SK-N-SH treated with all-trans-retinoic acid at 6 μM for 48 hours (cell line): ENCODE data around the gene CFAP58.

Experiments
- ATAC-seq: fragments of 200-7000 bp; cut with Tn5 transposase; 3 replicates; pipeline ENCODE4 v1.9.1; 2020; ENCODE audit warnings: mild to moderate bottlenecking, moderate library complexity
- ARNTL ChIP-seq: fragments of 450-650 bp; formaldehyde crosslinking; IDR thresholded peaks from 2 replicates; pipeline ENCODE4 v1.5.0; 2020; ENCODE audit warnings: low read depth, mild to moderate bottlenecking, moderate library complexity, borderline replicate concordance
- CSDC2 ChIP-seq: fragments of 250-450 bp; sonication (Bioruptor Pico); IDR thresholded peaks from 2 replicates; pipeline ENCODE4 v1.5.0; 2020; ENCODE audit warnings: mild to moderate bottlenecking, moderate library complexity
- CSRNP3 ChIP-seq: fragments of 250-450 bp; sonication (Bioruptor Pico); IDR thresholded peaks from 2 replicates; pipeline ENCODE4 v1.5.1; 2021; ENCODE audit warnings: mild to moderate bottlenecking, moderate library complexity
- ESRRG ChIP-seq: fragments of 250-450 bp; sonication (Bioruptor Pico); IDR thresholded peaks from 2 replicates; pipeline ENCODE4 v1.6.1; 2021; ENCODE audit warnings: mild to moderate bottlenecking
- ISL1 ChIP-seq: fragments of 250-450 bp; sonication (Bioruptor Pico); IDR thresholded peaks from 2 replicates; pipeline ENCODE4 v2.1.2; 2022; ENCODE audit warnings: mild to moderate bottlenecking, moderate library complexity
- OSR1 ChIP-seq: fragments of 250-450 bp; sonication (Bioruptor Pico); IDR thresholded peaks from 2 replicates; pipeline ENCODE4 v1.8.0; 2022; ENCODE audit warnings: moderate library complexity, mild to moderate bottlenecking, inconsistent platforms
- PPARA ChIP-seq: fragments of 250-450 bp; sonication (Bioruptor Pico); IDR thresholded peaks from 2 replicates; pipeline ENCODE4 v1.5.0; 2020; ENCODE audit warnings: mild to moderate bottlenecking, borderline replicate concordance
- TCF4 ChIP-seq: fragments of 250-450 bp; sonication (Bioruptor Pico); IDR thresholded peaks from 2 replicates; pipeline ENCODE4 v1.8.0; 2021; ENCODE audit warnings: mild to moderate bottlenecking, moderate library complexity, borderline replicate concordance
- TOX ChIP-seq: fragments of 250-450 bp; sonication (Bioruptor Pico); IDR thresholded peaks from 2 replicates; pipeline ENCODE4 v1.8.0; 2021; ENCODE audit warnings: mild to moderate bottlenecking, moderate library complexity, borderline replicate concordance
- TSHZ2 ChIP-seq: fragments of 250-450 bp; sonication (Bioruptor Pico); IDR thresholded peaks from 2 replicates; pipeline ENCODE4 v1.5.0; 2020; ENCODE audit warnings: mild to moderate bottlenecking, moderate library complexity
- ZC3H10 ChIP-seq: fragments of 250-450 bp; sonication (Bioruptor Pico); IDR thresholded peaks from 2 replicates; pipeline ENCODE4 v1.5.1; 2021; ENCODE audit warnings: mild to moderate bottlenecking, moderate library complexity
- ZFP3 ChIP-seq: fragments of 250-450 bp; sonication (Bioruptor Pico); IDR thresholded peaks from 2 replicates; pipeline ENCODE4 v1.5.0; 2020; ENCODE audit warnings: mild to moderate bottlenecking, moderate library complexity
- ZFP30 ChIP-seq: fragments of 450-650 bp; formaldehyde crosslinking; IDR thresholded peaks from 2 replicates; pipeline ENCODE4 v1.5.0; 2022; ENCODE audit warnings: mild to moderate bottlenecking, moderate library complexity
- ZNF565 ChIP-seq: fragments of 450-650 bp; formaldehyde crosslinking; conservative IDR thresholded peaks from 2 replicates; pipeline ENCODE4 v1.5.0; 2020; ENCODE audit warnings: low read depth, mild to moderate bottlenecking, moderate library complexity
- ZNF70 ChIP-seq: fragments of 450-650 bp; formaldehyde crosslinking; IDR thresholded peaks from 2 replicates; pipeline ENCODE4 v1.5.0; 2020; ENCODE audit warnings: mild to moderate bottlenecking, moderate library complexity
- ZNF8 ChIP-seq: fragments of 450-650 bp; formaldehyde crosslinking; IDR thresholded peaks from 2 replicates; pipeline ENCODE4 v1.5.0; 2020; ENCODE audit warnings: mild to moderate bottlenecking, moderate library complexity
- TF ChIP-seq, protein P1 (sequence below): fragments of 250-450 bp; sonication (Bioruptor Pico); IDR thresholded peaks from 2 replicates; pipeline ENCODE4 v1.8.0; 2020; ENCODE audit warnings: mild to moderate bottlenecking, moderate library complexity, borderline replicate concordance
- TF ChIP-seq, protein P2 (sequence below): fragments of 250-450 bp; sonication (Bioruptor Pico); IDR thresholded peaks from 2 replicates; pipeline ENCODE4 v1.5.1; 2020; ENCODE audit warnings: low read depth, mild to moderate bottlenecking, moderate library complexity
- TF ChIP-seq, protein P3 (sequence below): fragments of 250-450 bp; sonication (Bioruptor Pico); IDR thresholded peaks from 2 replicates; pipeline ENCODE4 v1.8.0; 2021; ENCODE audit warnings: low read depth, mild to moderate bottlenecking, moderate library complexity, borderline replicate concordance

Gene CFAP58

GRCh38 chr10:104314591-104315485 lies 38.8 kb upstream of the CFAP58 start:
- ATAC-seq, result no peak
- TF ChIP-seq ZNF565 (no peak), OSR1 (no peak), ZNF70 (CRISPR knock-in tag) (no peak), ARNTL (CRISPR knock-in tag) (no peak), ZC3H10 (CRISPR knock-in tag) (no peak), TCF4 (no peak), ZNF8 (no peak), ISL1 (CRISPR knock-in tag) (no peak), ESRRG (CRISPR knock-in tag) (no peak), CSDC2 (CRISPR knock-in tag) (no peak)

DNA sequence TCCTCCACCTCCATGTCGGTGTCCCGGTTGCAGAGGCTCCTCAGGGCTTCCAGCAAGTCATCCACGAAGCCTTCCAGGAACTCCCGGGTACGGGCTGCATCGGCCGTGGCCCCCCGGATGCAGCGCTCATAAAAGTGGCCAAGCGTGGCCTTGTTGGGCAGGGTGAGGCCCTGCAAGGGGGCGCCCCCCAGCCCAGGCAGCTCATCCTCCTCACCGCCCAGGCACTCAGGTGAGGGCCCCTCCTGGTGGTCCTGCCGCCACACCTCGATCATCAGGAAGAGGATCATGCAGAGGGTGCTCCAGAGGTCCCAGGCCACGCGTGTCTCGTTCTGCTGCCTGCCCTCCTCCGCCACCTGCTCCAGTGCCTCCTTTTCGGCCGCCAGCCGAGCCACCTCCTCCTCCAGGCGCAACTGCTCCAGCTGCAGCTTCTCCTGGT lies 38.1 kb upstream of the CFAP58 start:
- no peak for ATAC-seq

DNA sequence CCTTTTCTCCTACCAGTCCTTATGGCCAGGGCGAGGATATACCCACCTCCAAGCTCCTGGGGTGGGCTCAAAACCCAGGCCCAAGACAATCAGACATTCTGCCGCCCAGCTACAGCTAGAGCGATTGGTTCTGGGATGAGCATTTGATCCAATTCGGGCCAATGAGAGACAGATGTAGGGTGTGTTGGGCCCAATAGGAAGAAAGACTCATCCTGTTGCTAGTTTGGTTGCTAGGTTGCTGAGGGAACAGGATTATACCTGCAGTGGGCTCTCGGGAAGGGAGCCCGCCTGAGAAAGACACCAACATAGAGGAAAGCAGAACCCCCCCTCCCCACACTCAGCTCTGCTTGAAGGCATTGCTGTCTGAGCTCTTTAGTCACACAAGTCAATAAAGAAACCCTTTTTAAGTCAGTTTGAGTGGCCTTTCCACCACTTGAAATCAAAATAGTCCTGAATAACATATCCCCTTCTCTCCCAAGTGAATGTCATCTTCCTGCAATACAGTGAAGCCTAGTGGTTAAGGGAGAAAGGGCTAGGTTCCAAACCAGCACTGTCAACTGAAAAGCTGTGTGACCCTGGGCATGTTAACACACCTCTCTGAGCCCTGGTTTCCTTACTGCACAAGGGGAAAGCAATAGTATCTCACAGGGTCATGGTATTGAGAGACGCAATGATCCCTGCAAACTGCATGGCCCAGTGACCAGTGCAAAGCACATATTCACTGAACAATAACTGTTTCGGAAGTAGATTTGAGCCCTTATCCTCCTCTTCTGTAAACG lies 37.1 kb upstream of the CFAP58 start:
- ATAC-seq, result no peak
- TF ChIP-seq, protein P1, sequence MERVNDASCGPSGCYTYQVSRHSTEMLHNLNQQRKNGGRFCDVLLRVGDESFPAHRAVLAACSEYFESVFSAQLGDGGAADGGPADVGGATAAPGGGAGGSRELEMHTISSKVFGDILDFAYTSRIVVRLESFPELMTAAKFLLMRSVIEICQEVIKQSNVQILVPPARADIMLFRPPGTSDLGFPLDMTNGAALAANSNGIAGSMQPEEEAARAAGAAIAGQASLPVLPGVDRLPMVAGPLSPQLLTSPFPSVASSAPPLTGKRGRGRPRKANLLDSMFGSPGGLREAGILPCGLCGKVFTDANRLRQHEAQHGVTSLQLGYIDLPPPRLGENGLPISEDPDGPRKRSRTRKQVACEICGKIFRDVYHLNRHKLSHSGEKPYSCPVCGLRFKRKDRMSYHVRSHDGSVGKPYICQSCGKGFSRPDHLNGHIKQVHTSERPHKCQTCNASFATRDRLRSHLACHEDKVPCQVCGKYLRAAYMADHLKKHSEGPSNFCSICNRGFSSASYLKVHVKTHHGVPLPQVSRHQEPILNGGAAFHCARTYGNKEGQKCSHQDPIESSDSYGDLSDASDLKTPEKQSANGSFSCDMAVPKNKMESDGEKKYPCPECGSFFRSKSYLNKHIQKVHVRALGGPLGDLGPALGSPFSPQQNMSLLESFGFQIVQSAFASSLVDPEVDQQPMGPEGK (CRISPR knock-in tag), result no peak
- no peak for TF ChIP-seq ZFP30 (CRISPR knock-in tag)
- TF ChIP-seq ESRRG (CRISPR knock-in tag), result no peak
- TF ChIP-seq ZFP3 (CRISPR knock-in tag), result no peak
- no peak for TF ChIP-seq ZNF70 (CRISPR knock-in tag)
- TF ChIP-seq, protein P2, sequence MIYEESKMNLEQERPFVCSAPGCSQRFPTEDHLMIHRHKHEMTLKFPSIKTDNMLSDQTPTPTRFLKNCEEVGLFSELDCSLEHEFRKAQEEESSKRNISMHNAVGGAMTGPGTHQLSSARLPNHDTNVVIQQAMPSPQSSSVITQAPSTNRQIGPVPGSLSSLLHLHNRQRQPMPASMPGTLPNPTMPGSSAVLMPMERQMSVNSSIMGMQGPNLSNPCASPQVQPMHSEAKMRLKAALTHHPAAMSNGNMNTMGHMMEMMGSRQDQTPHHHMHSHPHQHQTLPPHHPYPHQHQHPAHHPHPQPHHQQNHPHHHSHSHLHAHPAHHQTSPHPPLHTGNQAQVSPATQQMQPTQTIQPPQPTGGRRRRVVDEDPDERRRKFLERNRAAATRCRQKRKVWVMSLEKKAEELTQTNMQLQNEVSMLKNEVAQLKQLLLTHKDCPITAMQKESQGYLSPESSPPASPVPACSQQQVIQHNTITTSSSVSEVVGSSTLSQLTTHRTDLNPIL (CRISPR knock-in tag), result no peak
- TF ChIP-seq ARNTL (CRISPR knock-in tag), result no peak
- no peak for TF ChIP-seq ZNF8
- TF ChIP-seq ZC3H10 (CRISPR knock-in tag), result no peak

More for the DNA sequence above, 38.1 kb upstream of the CFAP58 start:
- no peak for TF ChIP-seq OSR1
- no peak for TF ChIP-seq ESRRG (CRISPR knock-in tag)
- TF ChIP-seq ARNTL (CRISPR knock-in tag), result no peak
- TF ChIP-seq PPARA, result no peak
- TF ChIP-seq ZFP30 (CRISPR knock-in tag), result no peak
- TF ChIP-seq CSRNP3 (CRISPR knock-in tag), result no peak
- no peak for TF ChIP-seq TSHZ2 (CRISPR knock-in tag)
- TF ChIP-seq CSDC2 (CRISPR knock-in tag), result no peak
- TF ChIP-seq ZNF8, result no peak
- TF ChIP-seq TOX (CRISPR knock-in tag), result no peak
- TF ChIP-seq ISL1 (CRISPR knock-in tag), result no peak
- TF ChIP-seq, protein P3, sequence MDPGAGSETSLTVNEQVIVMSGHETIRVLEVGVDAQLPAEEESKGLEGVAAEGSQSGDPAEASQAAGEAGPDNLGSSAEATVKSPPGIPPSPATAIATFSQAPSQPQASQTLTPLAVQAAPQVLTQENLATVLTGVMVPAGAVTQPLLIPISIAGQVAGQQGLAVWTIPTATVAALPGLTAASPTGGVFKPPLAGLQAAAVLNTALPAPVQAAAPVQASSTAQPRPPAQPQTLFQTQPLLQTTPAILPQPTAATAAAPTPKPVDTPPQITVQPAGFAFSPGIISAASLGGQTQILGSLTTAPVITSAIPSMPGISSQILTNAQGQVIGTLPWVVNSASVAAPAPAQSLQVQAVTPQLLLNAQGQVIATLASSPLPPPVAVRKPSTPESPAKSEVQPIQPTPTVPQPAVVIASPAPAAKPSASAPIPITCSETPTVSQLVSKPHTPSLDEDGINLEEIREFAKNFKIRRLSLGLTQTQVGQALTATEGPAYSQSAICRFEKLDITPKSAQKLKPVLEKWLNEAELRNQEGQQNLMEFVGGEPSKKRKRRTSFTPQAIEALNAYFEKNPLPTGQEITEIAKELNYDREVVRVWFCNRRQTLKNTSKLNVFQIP (CRISPR knock-in tag), result no peak
